NCI-H2171 (cell line): ENCODE measurements around the gene EDARADD.
"Not testable (repeated sequence)": the region's sequence is repeated elsewhere in the genome, so short reads cannot be mapped to it uniquely, and the experiment has no call there.

ENCODE experiments used
- DNase-seq: peaks from one replicate; lab custom pipeline; 2025; lab: John Stamatoyannopoulos, UW

Gene EDARADD

DNA sequence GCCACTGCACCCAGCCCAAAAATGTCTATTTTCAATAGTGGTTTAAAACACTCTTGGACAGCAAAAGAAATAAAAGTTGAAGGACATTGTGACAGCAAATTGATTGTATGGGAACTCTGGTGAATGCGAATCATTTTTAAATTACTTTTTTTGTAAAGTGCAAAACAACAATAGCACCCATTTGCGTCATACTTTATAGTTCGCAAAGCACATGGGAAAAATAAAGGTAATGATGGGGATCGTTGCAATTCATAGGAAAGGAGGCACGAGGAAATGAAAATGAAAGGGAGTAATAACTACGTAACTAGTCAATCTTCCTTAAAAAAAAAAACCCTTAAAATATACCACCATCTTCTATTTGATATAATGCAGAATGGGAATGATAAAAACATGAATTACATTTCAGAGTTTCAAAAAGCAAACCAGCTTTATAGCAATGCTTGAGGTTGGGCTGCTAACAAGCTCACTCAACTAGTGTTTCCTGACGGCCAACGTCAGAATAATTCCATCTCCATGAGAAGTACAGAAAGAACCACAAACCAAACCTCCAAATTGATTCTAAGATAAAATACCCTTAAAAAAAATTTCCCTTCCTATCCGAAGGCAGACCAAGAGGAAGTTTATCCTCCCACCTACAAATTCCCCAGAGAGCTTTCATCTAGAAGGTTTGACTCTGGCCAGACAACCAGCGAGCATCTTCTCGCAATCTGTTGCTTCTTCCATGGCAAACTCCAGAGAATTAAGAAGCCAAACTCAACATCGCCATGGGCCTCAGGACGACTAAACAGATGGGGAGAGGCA, at the start of gene EDARADD:
TSS of gene EDARADD (plus strand) at position 606 of the 801 bp plus-strand sequence. CDS start at position 765, 159 bp downstream.
- no peak for DNase-seq

DNA sequence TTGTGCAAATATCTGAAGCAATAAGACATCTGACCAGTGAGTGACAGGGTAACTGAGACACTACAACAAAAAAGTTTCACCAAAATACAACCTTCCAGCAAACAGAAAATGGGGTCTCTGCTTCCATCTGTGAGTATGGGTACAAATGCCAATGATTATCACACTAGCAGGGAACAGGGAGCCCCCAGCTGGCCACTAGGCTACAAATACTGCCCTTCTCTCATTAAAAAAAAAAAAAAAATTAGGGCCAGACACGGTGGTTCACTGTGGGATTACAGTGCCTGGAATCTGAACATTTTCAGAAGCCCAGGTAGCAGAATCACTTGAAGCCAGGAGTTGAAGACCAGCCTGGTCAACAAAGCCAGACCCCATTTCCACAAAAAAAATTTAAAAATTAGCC, 48.4 kb upstream of the EDARADD start:
- no peak for DNase-seq

DNA sequence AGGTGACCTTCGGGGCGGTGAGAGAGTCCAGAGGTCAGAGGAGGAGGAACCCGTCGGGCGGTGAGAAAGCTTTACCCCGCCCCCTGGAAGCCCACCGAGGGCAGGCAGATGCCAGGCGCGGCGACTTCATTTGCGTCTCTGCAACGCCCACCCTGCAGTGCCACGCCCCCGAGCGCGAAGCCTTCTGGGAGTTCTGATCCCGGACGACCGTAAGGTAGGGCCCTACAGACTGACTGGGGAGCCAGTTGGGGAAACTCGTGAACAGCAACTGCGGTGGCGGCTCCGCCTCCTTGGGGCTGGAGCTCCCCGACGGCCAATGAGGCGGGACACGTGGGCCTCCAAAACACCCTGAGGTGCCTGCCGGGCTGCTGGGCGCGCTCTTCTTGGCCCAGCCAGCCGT, 46.0 kb upstream of the EDARADD start:
- no peak for DNase-seq

DNA sequence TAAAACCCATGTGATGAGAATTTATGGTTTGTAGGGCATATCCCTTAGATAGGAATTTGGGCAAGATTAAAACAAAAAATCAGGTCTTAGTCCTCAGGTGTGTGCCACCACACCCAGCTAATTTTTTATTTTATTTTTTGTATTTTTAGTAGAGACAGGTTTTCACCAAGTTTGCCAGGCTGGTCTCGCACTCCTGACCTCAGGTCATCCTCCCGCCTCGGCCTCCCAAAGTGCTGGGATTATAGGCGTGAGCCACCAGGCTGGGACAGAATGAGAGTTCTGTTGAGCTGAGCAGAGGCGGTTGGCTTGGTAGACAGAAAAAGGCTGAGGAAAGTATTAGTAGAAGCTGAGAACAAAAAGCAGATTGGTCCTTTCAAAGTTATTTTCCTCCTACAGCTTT, 43.8 kb upstream of the EDARADD start:
- DNase-seq: no peak

DNA sequence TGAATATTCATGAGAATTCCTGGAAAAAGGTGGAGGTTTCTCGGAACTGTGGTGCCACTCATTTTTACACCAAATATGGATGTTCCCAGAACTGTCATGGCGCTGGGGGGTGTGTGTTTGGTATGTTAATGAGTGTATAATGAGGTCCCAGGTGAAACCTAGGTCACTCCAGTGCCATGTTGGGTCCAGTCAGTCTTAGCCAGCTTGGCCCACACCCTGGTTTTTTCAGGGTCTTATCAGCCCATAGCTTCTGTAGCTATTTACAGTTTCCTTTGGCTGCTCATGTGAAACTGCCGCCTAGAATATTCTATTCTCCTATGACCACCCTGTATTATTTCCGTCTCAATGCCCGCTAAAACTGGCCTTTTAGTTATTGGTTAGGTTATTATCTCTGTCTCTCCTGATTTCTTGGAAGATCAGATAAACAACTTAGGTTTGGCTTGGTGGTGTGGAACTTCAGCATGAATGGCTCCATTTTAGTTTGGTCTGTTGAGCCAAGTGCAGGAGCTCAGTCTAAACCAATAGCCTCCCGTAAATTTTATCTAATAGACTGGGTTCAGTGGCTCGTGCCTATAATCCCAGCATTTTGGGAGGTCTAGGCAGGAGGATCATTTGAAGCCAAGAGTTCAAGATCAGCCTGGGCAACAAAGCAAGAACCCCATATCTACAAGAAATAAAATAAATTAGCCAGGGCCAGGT, 42.1 kb upstream of the EDARADD start:
- DNase-seq: no peak

DNA sequence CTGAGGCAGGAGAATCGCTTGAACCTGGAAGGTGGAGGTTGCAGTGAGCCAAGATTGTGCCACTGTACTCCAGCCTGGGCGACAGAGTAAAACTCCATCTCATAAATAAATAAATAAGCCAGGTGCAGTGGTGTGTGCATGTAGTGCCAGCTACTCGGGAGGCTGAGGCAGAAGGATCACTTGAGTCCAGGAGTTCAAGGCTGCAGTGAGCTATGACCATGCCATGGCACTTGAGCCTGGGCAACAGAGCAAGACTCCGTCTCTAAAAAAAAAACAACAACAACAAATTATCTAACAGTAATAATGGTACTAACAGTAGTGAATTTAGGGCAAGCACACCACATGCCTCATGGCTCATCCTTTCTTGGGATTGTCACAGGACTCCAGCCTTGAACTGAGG, 41.3 kb upstream of the EDARADD start:
- not testable (repeated sequence) for DNase-seq

DNA sequence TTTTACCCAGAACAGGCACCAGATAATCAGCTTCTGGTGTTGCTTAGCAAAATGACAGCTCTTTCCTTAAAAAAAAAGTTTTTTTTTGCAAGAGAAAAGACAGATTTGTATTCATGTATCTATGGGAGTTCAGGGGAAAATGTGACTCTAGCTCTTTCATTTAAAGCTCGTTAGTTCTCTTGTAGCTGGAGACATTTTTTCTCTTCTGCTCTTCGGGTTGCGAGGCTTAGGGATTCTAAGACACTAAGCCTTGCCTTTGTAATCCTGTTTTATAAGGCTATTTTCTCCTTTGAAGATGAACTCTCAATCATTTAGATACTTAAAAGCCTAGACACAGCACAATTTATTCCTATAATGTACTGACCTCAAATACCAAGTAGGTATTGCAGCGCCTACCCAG, 40.3 kb upstream of the EDARADD start:
- DNase-seq: no peak

DNA sequence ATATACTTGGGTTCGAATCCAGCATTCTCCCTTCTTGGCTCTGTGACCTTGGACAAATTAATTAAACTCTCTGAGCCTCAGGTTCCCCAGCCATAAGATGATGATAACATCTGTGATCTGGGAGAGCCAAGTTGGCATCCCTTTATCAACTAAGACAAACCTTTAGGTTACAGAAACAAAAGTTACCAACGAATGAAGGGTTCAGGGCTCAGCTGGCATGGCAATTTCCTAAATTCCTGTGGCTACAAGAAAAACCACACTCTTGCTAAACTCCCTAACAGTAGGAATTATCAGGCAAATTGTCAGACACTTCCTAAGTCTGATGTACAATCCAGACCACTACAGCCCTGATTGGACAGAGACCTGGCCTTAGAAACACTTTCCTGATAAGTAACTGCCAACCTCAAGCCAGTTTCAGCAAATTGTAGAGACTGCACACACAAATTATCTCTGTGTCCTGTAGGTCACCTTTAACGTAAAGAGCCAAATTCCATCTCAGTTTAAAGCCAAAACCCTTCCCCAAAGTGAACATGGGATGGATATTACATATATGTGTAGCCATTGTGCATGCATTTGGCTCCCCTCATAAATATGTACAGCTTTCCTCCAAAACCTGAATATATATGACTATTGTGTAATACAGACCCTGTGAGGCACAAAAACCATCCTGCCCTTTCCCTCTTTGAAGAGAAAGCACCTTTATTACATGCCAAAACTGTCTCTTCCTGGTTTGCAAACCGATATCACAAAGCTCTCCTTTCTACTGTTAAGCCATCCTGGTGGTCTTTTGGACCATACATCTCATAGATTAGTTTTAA, 39.5 kb upstream of the EDARADD start:
- DNase-seq: no peak

DNA sequence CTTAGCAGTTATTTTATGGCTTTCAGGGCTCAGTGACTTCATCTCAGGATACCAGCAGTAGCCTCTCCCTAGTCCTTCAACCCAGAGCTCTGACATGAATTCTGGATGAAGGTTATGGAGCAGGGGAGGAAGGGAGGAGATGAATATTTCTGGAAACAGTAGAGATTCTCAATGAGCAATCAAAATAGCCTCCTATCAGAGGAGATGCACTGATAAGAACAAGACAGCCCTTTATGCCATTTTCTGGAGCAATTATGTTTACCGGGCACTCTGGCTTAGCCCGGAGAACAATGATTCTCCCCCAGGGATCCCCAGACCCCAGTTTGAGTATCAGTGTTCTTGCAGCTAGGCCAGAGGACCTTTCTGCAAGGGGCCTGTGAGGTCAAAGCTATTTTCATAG, 37.9 kb upstream of the EDARADD start:
- DNase-seq: no peak

DNA sequence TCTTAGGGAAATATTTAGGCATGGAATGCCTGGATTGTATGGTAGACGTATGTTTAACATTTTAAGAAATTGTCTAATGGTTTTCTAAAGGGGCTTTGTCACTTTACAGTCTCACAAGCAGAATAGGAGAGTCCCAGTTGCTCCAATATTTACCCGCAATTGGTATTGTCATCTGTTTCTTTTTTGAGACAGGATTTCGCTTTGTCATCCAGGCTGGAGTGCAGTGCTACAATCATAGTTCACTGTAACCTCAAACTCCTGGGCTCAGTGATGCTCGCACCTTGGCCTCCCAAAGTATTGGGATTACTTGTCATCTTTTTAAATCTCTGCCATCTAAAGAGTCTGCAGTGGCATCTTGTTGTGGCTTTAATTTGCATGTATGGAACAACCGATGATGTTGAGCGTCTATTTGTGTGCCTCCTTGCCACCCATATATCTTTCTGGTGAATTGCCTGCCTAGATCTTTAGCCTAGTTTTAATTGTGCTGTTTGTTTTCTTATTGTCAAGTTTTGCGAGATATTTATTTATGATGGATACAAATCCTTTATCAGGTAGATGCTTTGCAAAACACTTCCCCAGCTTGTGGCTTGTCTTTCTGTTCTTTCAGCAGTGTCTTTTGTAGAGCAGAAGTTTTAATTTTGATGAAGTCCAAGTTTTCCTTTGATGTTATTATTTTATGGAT, 32.0 kb upstream of the EDARADD start:
- no peak for DNase-seq

DNA sequence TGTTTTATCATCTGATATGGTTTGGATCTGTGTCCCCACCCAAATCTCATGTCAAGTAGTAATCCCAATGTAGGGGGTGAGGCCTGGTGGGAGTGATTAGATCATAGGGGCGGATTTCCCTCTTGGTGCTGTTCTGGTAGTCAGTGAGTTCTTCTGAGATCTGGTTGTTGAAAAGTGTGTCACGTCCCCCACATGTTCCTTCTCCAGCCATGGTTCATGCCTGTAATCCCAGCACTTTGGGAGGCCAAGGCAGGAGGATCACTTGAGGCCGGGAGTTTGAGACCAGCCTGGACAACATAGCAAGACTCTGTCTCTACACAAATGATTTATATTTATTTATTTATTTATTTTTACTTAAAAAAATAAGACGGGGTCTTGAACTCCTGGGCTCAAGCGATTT, 30.8 kb upstream of the EDARADD start:
- no peak for DNase-seq

DNA sequence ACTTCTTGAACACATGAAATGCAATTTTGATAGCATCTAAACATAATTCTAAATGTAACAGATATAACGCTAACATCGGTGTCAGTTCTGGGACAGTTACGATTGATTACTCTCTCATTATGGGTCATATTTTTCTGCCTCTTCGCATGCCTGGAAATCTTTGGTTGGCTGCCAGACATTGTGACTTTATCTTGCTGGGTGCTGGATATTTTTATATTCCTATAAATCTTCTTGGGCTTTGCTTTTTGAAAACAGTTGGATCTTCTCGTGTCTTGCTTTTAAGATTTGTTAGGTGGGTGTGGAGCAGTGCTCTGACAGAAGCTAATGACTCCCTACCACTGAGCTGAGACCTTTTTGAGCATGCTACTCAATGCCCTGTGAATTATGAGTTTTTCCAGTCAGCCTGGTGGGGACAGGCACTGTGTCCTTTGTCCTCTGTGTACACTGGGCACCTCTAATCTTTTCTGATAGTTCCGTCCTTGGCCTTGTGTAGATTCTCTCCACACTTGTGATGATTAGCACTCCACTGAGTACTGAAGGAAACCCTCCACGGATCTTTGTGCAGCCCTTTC, 28.0 kb upstream of the EDARADD start:
- no peak for DNase-seq

DNA sequence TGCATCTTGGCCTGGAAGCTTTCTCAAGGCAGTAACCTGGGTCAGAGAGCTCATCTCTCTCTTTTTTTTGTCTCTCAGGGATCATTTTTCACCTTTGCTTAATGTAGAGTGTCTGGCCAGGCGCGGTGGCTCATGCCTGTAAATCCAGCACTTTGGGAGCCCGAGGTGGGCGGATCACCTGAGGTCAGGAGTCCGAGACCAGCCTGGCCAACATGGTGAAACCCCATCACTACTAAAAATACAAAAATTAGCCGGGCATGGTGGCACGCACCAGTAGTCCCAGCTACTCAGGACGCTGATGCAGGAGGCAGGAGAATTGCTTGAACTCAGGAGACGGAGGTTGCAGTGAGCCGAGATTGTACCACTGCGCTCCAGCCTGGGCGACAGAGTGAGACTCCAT, 27.4 kb upstream of the EDARADD start:
- DNase-seq: not testable (repeated sequence)

DNA sequence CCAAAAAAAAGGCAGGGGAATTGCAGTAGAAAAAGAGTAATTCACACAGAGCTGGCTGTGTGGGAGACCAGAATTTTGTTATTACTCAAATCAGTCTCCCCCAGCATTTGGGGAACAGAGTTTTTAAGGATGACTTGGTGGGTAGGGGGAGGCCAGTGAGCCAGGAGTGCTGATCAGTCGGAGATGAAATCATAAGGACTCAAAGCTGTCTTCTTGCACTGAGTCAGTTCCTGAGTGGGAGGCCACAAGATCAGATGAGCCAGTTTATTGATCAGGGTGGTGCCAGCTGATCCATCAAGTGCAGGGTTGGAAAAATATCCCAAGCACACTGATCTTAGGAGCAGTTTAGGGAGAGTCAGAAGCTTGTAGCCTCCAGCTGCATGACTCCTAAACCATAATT, 23.7 kb upstream of the EDARADD start:
- no peak for DNase-seq

DNA sequence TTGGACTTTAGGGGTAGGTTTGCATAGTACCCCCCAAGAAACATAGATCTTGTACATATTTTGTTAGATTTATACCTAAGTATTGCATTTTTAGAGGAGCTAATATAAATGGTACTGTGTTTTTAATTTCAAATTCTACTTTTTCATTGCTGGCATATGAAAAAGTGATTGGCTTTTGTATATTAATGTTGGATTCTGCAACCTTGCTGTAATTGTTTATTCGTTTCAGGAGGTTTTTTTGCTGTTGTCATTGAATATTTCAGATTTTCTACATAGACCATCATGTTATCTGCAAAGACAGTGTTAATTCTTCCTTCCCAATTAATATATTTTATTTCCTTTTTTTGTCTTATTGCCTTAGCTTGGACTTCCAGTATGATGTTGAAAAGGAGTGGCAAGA, 23.0 kb upstream of the EDARADD start:
- no peak for DNase-seq

DNA sequence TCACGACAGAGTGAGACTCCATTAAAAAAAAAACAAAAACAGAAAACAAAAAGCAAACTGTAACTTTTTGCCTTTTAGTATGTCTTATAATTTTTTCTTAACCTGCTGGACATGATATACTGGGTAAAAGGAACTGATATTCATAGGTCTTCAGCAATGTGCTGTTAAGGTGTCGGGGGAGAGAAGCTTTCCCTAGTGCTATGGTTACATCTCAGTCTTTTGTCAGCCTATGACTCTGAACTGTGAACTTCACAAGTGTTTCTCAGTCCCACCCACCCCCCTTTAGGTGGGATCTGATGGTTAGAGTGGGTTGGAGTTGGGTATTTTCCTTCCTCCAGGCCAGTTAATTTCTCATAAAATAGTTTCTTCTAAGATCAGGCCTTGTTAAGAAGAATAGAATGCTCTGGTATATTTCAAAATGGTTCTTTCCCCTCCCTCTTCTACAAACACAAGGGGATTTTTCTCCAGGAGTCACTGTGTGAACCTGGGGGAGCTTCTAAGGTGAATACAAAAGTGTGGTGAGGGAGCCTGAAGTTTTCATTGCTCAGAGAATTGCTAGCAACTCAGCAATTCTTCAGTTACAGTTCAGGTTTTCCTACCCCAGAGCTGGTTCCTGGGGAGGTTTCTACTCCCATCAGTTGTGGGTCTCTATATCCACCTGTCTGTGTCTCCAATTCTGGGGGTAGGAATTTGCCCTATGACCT, 16.1 kb upstream of the EDARADD start:
- no peak for DNase-seq

DNA sequence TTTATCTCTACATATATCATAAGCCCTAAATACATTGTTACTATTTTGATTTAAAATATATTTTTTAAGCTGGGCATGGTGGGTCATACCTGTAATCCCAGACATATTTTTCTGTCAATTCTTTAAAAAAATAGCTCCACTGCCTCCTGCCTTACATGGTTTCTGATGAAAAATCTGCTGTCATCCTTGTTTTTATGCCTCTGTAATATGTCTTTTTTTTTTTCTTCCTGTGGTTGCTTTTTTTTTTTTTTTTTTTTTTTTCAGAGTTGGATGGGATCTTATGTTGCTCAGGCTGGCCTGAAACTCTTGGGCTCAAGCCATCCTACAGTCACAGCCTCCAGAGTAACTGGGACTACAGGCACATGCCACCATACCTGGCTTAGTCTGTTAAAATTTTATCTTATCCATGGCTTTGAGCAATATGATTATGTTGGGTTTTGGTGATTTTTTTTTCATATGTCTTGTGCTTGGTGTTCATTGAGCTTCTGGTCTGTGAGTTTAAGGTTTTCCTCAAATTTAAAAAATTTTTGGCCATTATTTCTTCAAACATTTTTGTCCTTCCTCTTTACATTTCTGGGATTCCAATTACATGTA, 12.4 kb upstream of the EDARADD start:
- no peak for DNase-seq

DNA sequence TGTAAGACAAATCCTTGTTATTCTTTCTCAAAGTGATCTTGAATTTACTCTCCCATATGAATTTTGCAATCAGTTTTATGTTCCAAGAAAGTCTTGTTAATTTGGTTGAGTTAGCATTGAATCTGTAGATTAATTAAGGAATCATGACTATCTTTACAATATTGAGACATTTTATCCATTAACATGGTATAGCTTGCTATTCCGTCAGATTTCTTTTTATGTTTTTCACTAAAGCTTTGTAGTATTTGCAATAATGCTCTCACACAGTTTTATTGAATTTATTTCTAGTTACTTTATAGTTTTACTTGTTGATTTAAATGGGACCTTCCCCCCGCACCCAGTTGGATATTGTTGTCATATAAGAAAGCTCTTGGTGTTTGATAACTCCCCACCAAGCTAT, 5.8 kb upstream of the EDARADD start:
- DNase-seq: no peak

DNA sequence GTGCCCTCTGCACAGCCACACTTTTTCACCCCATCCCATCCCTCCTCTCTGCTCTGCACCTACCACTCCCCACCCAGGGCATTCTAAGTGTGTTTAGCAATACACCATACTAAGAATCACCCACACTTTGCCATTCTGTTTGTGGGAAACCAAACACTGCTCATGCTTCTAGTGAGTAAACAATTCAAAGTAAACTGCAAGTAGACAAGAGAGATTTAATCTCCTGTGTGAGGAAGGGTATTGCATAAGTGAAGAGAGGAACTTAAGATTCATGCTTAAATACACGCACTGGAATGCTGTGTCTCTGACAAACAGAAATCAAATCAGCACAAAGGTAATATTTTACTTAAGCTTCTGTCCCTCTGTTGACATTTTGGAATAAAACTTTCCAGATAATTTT, 4.8 kb upstream of the EDARADD start:
- no peak for DNase-seq

DNA sequence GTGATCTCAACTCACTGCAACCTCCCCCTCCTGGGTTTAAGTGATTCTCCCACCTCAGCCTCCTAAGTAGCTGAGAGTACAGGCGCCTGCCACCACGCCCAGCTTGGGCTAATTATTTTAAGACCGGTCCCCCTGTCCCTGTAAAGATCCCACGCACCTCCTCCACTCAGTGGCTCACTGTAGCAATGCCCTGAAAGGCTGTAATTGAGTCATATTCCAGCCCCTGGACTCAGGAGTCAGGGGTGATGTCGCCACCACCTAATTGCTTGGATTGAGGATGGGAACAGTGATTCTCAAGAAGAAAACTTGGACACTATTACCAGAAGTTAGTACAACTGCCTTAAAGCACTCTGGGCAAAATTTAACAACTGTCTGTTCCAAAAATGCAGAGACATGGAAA, 3.1 kb upstream of the EDARADD start:
- no peak for DNase-seq

DNA sequence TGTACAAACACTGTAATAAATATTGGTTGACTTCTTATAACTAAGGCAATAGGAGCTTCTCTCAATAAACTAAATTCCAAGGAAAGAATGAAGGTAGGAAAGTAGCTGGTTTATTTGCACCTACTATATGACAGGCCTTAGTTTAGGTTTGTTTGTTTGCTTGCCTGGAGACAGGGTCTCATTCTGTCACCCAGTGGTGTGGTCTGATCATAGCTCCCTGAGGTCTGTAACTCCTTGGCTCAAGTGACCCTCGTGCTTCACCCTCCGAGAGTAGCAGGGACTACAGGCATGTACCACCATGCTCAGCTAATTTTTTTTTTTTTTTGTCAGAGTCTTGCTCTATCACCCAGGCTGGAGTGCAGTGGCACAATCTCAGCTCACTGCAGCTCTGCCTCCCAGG, 1.9 kb upstream of the EDARADD start:
- no peak for DNase-seq
